NOMO-1 treated with dmso at 0.1 percent for 144 hours (cell line): Measurements from ENCODE around the gene PGM1.
A peak's percentile ranks its signal among the peaks of the same experiment; 100 is the strongest.

Experiments used
- DNase-seq: peaks from one replicate; lab custom pipeline; 2025; ENCODE audit not compliant: unreplicated experiment; lab: John Stamatoyannopoulos, UW

PGM1 gene

GRCh38 chr1:63630666-63631065, 37.5 kb downstream of the PGM1 start:
- DNase-seq = no peak

GRCh38 chr1:63632110-63632509, 38.9 kb downstream of the PGM1 start:
- DNase-seq = no peak

GRCh38 chr1:63633281-63633680, 40.1 kb downstream of the PGM1 start:
- no peak for DNase-seq

- no peak for DNase-seq
Measured at GRCh38 chr1:63634471-63634870, 41.3 kb downstream of the PGM1 start.

- DNase-seq = no peak
Measured at GRCh38 chr1:63635681-63636080, 42.5 kb downstream of the PGM1 start.

- DNase-seq = no peak
Measured at GRCh38 chr1:63636192-63637105, 43.2 kb downstream of the PGM1 start.

- no peak for DNase-seq
Measured at GRCh38 chr1:63638471-63638870, 45.3 kb downstream of the PGM1 start.

GRCh38 chr1:63638875-63639274, 45.7 kb downstream of the PGM1 start:
- no peak for DNase-seq

GRCh38 chr1:63640633-63641567, 47.7 kb downstream of the PGM1 start:
- peak; percentile 65 for DNase-seq

GRCh38 chr1:63641615-63642014, 48.4 kb downstream of the PGM1 start:
- DNase-seq = no peak

- no peak for DNase-seq
Measured at GRCh38 chr1:63642901-63643300, 49.7 kb downstream of the PGM1 start.

GRCh38 chr1:63643517-63643916, 50.3 kb downstream of the PGM1 start:
- DNase-seq = no peak

GRCh38 chr1:63643926-63644325, 50.7 kb downstream of the PGM1 start:
- no peak for DNase-seq

- no peak for DNase-seq
Measured at GRCh38 chr1:63645317-63645716, 52.1 kb downstream of the PGM1 start.

GRCh38 chr1:63648689-63649088, 55.5 kb downstream of the PGM1 start:
- DNase-seq = no peak

GRCh38 chr1:63651161-63651701, 58.0 kb downstream of the PGM1 start:
- DNase-seq = no peak

GRCh38 chr1:63653976-63654375, 60.8 kb downstream of the PGM1 start:
- DNase-seq = no peak

GRCh38 chr1:63659448-63659847, 66.2 kb downstream of the PGM1 start:
- DNase-seq = no peak

GRCh38 chr1:63662056-63662836, 69.0 kb downstream of the PGM1 start:
- DNase-seq = no peak

GRCh38 chr1:63662841-63663240, 69.6 kb downstream of the PGM1 start:
- DNase-seq = no peak

GRCh38 chr1:63663301-63663700, 70.1 kb downstream of the PGM1 start:
- DNase-seq = no peak
